K562 (cell line): ENCODE data around the gene TLR6. TPM values are rescaled to one million over a fixed set of nuclear protein-coding genes. Genes with fewer than 3 reads are reported as not detected.

Source experiments
- ATAC-seq: fragments of 200-7000 bp; cut with Tn5 transposase; 3 replicates; pipeline ENCODE4 v1.9.1; 2020; ENCODE audit warnings: moderate library complexity
- BruUV-seq: library from RNA; stranded (reverse); fragments of 400-500 nt; replicated peaks from 2 replicates; lab custom pipeline; 2021; lab: Mats Ljungman, UMichigan
- CTCF ChIA-PET: fragments of 300-600 bp; formaldehyde crosslinking; extraction: SDS; loops from one replicate; lab custom pipeline; 2021; ENCODE audit warnings: low intra/inter-chr PET ratio; lab: Yijun Ruan, JAX
- POLR2A ChIA-PET: fragments of 300-600, 350-650 bp; sonication (Branson Sonifier 250); formaldehyde crosslinking; extraction: SDS; loops from one replicate; lab custom pipeline; 2021; ENCODE audit warnings: antibody characterized with exemption, inconsistent platforms; lab: Yijun Ruan, JAX
- DNase-seq, 4 experiments: peaks; one replicate each; pipeline versions ENCODE4 v3.0.0 to v3.0.0-alpha.2; 2011 to 2018; ENCODE audit warnings: low spot score in 3 of 4, mixed read lengths in 3 of 4; ENCODE audit errors: extremely low read depth in 1 of 4
- FAIRE-seq: peaks from 2 replicates; lab custom pipeline; 2011; peaks lifted over from hg19 to GRCh38; lab: Jason Lieb, UNC
- H2AFZ ChIP-seq: 2 replicates; pipeline ENCODE4 v1.6.0; 2011; ENCODE audit warnings: low read depth, low read length, control low read depth, inconsistent platforms
- H3K27ac ChIP-seq: fragments of 200-600 bp; 3 replicates; pipeline ENCODE4 v1.8.0; 2011; ENCODE audit warnings: low read depth, mild to moderate bottlenecking, control low read depth, inconsistent platforms, low read length, moderate library complexity, mixed read lengths; ENCODE audit errors: extremely low read depth
- H3K27me3 ChIP-seq, 2 experiments: fragments of 300-600 bp in 1 of 2; 2 replicates in 1 of 2; 3 replicates in 1 of 2; pipeline versions ENCODE4 v1.6.0 to v1.8.0; 2011; ENCODE audit warnings: inconsistent platforms in 2 of 2, low read length in 2 of 2, mild to moderate bottlenecking in 1 of 2, mixed read lengths in 1 of 2, moderate library complexity in 1 of 2; ENCODE audit not compliant: control insufficient read depth in 2 of 2, insufficient read depth in 2 of 2
- H3K36me3 ChIP-seq: fragments of 300-600 bp; 3 replicates; pipeline ENCODE4 v1.8.0; 2011; ENCODE audit warnings: mild to moderate bottlenecking, low read length, inconsistent platforms; ENCODE audit not compliant: control insufficient read depth, insufficient read depth
- H3K4me1 ChIP-seq, 2 experiments: fragments of 200-600 bp in 1 of 2; replicated peaks in 1 of 2; 2 replicates in 1 of 2; 3 replicates in 1 of 2; pipeline versions ENCODE4 v1.5.1 to v1.8.0; 2011; ENCODE audit warnings: inconsistent platforms in 2 of 2, low read length in 2 of 2, mild to moderate bottlenecking in 1 of 2, mixed read lengths in 1 of 2, moderate library complexity in 1 of 2; ENCODE audit not compliant: control insufficient read depth in 2 of 2, insufficient read depth in 2 of 2
- H3K4me2 ChIP-seq: 2 replicates; pipeline ENCODE4 v1.6.1; 2011; ENCODE audit warnings: low read length, control low read depth, inconsistent platforms, mixed read lengths; ENCODE audit not compliant: insufficient read depth
- H3K4me3 ChIP-seq: fragments of 200-600 bp; sonication (generic), shearing (Covaris generic); 2 replicates; pipeline ENCODE4 v1.5.1; 2016; ENCODE audit warnings: control low read depth, inconsistent platforms
- H3K79me2 ChIP-seq: fragments of 200-600 bp; 3 replicates; pipeline ENCODE4 v1.8.0; 2011; ENCODE audit warnings: low read length, inconsistent platforms; ENCODE audit not compliant: control insufficient read depth, insufficient read depth
- H3K9ac ChIP-seq, 2 experiments: 2 replicates each; pipeline versions ENCODE4 v1.6.0 to v1.6.1; 2011; ENCODE audit warnings: low read depth in 2 of 2, low read length in 2 of 2, control low read depth in 1 of 2, inconsistent platforms in 1 of 2, mild to moderate bottlenecking in 1 of 2, mixed read lengths in 1 of 2; ENCODE audit not compliant: insufficient read depth in 1 of 2
- H3K9me1 ChIP-seq: one replicate; pipeline ENCODE4 v1.6.0; 2011; ENCODE audit warnings: inconsistent platforms, mild to moderate bottlenecking, low read length, moderate library complexity; ENCODE audit not compliant: control insufficient read depth, insufficient read depth
- H3K9me3 ChIP-seq: replicated peaks from 2 replicates; pipeline ENCODE4 v1.5.1; 2011; ENCODE audit warnings: low read depth, low read length, inconsistent platforms; ENCODE audit not compliant: control insufficient read depth, insufficient read depth
- H4K20me1 ChIP-seq: replicated peaks from 2 replicates; pipeline ENCODE4 v1.6.1; 2011; ENCODE audit warnings: low read length, inconsistent platforms, mixed read lengths; ENCODE audit not compliant: control insufficient read depth, insufficient read depth
- NCOA6 ChIP-seq: fragments of 450-650 bp; IDR thresholded peaks from 2 replicates; pipeline ENCODE4 v1.6.1; 2017; ENCODE audit warnings: mild to moderate bottlenecking
- TFAM ChIP-seq: fragments of 250-450 bp; sonication (Bioruptor Pico); conservative IDR thresholded peaks from 2 replicates; pipeline ENCODE4 v1.5.0; 2021; ENCODE audit warnings: mild to moderate bottlenecking, moderate library complexity
- ZKSCAN8 ChIP-seq: fragments of 200-800 bp; sonication (Bioruptor generic); IDR thresholded peaks from 2 replicates; pipeline ENCODE4 v1.6.1; 2016; ENCODE audit warnings: missing genetic modification characterization, missing compliant biosample characterization
- ZNF518B ChIP-seq: fragments of 250-450 bp; sonication (Bioruptor Pico); IDR thresholded peaks from 2 replicates; pipeline ENCODE4 v1.5.0; 2021; ENCODE audit warnings: mild to moderate bottlenecking, moderate library complexity
- WGBS: fragments of 100-300 bp; shearing (Covaris generic); methylation state at CpG from one replicate; pipeline ENCODE4 v1.1.6; 2016; ENCODE audit warnings: low coverage, mixed read lengths; ENCODE audit not compliant: insufficient coverage; ENCODE audit errors: missing lambda C conversion rate; 5-methylcytosine and 5-hydroxymethylcytosine counted together
- in situ Hi-C: fragments of 300-500 bp; cut with MboI; formaldehyde crosslinking; loops from 4 replicates; pipeline ENCODE4 v1.15.0; 2018; ENCODE audit warnings: inconsistent platforms, mixed read lengths
- intact Hi-C: fragments of 100-400 bp; cut with micrococcal nuclease; formaldehyde crosslinking; loops from 2 replicates; pipeline ENCODE4 v1.14.2; 2022
- polyA plus RNA-seq, 8 experiments: library from polyadenylated mRNA; depleted of rRNA in 4 of 8; stranded (reverse) in 5 of 8; unstranded in 3 of 8; fragments of >200 nt; fragmentation: Nextera tagmentation in 2 of 8; fragmentation: Illumina TruSeq in 1 of 8; extraction: Ambion mirVana in 2 of 8; extraction: Trizol in 1 of 8; gene quantifications; 2 replicates each; pipeline versions ENCODE4 v1.2.1 to v1.2.3, GENCODE V29; 2011 to 2014; ENCODE audit warnings: inconsistent platforms in 1 of 8, missing spikeins in 1 of 8
- total RNA-seq, 7 experiments: library from RNA; depleted of rRNA in 6 of 7; stranded (reverse); fragments of >200 nt in 6 of 7; fragmentation: Illumina TruSeq in 2 of 7; extraction: Trizol in 2 of 7; gene quantifications; 2 replicates each; pipeline versions ENCODE4 v1.2.1 to v1.2.3, GENCODE V29; 2011 to 2021; ENCODE audit warnings: low replicate concordance in 1 of 7
- TF ChIP-seq, protein P1 (sequence below): fragments of 150-350 bp; IDR thresholded peaks from 2 replicates; pipeline ENCODE4 v1.6.1; 2014; ENCODE audit warnings: low read depth, mild to moderate bottlenecking, low read length, borderline replicate concordance
- TF ChIP-seq, protein P2 (sequence below), 2 experiments: fragments of 450-650 bp in 1 of 2; IDR thresholded peaks; 2 replicates each; pipeline ENCODE4 v1.6.1; 2011 to 2017; ENCODE audit warnings: low read depth in 2 of 2, antibody characterized with exemption in 1 of 2, borderline replicate concordance in 1 of 2, low read length in 1 of 2, mild to moderate bottlenecking in 1 of 2, mixed read lengths in 1 of 2; ENCODE audit not compliant: control insufficient read depth in 1 of 2
- TF ChIP-seq, protein P3 (sequence below), 3 experiments: fragments of 200-800 bp in 1 of 3; sonication (Bioruptor generic) in 1 of 3; sonication (generic) in 1 of 3; formaldehyde crosslinking in 1 of 3; IDR thresholded peaks; 2 replicates each; pipeline versions ENCODE4 v1.6.1 to v1.8.0; 2016 to 2022; ENCODE audit warnings: mild to moderate bottlenecking in 2 of 3, missing compliant biosample characterization in 2 of 3, missing genetic modification characterization in 2 of 3, missing genetic modification reagents in 1 of 3

Gene TLR6
- total and polyA plus RNA-seq, 9 of the 15 experiments (the other 6 are each of a cell fraction or from before 2014, with no cell fraction given) = 0.08 to 1.9 (median 0.91) TPM

- Histone ChIP-seq H4K20me1 (no peaks in the 10 kb centered on the region), H3K79me2 (no peaks in the 10 kb centered on the region), H3K9me3 (peaks cover 2% of the 10 kb centered on the region), H3K9ac (no peak overlapping the region), H3K27ac (no peak overlapping the region), H3K4me3 (no peak overlapping the region), H2AFZ (no peak overlapping the region), H3K9me1 (no peaks in the 10 kb centered on the region), H3K4me2 (no peak overlapping the region), H3K27me3 (0 out of 5 replicates have a peak, but pooled peaks cover 3 to 6% of the 10 kb centered on the region in 2 experiments), H3K36me3 (no peaks in the 10 kb centered on the region), H3K4me1 (peaks cover 0 to 5% of the 10 kb centered on the region in 2 experiments; a peak in 1 of 5 replicates)
- DNase-seq (no peak), FAIRE-seq (no peak), ATAC-seq (no peak)
- CTCF ChIA-PET = no interaction called here
- in situ Hi-C loops (no loop called here), intact Hi-C loops (no loop called here)
- POLR2A ChIA-PET = interaction anchor here (1.2 kb wide), 1 partner anchor 16 kb away, joined by 3 read pairs; no protein-coding TSS in a partner anchor
- TF ChIP-seq ZNF518B (CRISPR knock-in tag) = no peak
- TF ChIP-seq NCOA6 = no peak
- no peak for TF ChIP-seq ZKSCAN8
- TF ChIP-seq, protein P1, sequence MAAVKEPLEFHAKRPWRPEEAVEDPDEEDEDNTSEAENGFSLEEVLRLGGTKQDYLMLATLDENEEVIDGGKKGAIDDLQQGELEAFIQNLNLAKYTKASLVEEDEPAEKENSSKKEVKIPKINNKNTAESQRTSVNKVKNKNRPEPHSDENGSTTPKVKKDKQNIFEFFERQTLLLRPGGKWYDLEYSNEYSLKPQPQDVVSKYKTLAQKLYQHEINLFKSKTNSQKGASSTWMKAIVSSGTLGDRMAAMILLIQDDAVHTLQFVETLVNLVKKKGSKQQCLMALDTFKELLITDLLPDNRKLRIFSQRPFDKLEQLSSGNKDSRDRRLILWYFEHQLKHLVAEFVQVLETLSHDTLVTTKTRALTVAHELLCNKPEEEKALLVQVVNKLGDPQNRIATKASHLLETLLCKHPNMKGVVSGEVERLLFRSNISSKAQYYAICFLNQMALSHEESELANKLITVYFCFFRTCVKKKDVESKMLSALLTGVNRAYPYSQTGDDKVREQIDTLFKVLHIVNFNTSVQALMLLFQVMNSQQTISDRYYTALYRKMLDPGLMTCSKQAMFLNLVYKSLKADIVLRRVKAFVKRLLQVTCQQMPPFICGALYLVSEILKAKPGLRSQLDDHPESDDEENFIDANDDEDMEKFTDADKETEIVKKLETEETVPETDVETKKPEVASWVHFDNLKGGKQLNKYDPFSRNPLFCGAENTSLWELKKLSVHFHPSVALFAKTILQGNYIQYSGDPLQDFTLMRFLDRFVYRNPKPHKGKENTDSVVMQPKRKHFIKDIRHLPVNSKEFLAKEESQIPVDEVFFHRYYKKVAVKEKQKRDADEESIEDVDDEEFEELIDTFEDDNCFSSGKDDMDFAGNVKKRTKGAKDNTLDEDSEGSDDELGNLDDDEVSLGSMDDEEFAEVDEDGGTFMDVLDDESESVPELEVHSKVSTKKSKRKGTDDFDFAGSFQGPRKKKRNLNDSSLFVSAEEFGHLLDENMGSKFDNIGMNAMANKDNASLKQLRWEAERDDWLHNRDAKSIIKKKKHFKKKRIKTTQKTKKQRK = no peak
- TF ChIP-seq, protein P2, sequence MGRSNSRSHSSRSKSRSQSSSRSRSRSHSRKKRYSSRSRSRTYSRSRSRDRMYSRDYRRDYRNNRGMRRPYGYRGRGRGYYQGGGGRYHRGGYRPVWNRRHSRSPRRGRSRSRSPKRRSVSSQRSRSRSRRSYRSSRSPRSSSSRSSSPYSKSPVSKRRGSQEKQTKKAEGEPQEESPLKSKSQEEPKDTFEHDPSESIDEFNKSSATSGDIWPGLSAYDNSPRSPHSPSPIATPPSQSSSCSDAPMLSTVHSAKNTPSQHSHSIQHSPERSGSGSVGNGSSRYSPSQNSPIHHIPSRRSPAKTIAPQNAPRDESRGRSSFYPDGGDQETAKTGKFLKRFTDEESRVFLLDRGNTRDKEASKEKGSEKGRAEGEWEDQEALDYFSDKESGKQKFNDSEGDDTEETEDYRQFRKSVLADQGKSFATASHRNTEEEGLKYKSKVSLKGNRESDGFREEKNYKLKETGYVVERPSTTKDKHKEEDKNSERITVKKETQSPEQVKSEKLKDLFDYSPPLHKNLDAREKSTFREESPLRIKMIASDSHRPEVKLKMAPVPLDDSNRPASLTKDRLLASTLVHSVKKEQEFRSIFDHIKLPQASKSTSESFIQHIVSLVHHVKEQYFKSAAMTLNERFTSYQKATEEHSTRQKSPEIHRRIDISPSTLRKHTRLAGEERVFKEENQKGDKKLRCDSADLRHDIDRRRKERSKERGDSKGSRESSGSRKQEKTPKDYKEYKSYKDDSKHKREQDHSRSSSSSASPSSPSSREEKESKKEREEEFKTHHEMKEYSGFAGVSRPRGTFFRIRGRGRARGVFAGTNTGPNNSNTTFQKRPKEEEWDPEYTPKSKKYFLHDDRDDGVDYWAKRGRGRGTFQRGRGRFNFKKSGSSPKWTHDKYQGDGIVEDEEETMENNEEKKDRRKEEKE (IDR thresholded peaks at IDR 0.05; ENCODE audit: borderline replicate concordance in 1 of 2, control insufficient read depth in 1 of 2, low read depth in 2 of 2, low read length in 1 of 2) = no peak
- no peak for TF ChIP-seq TFAM (CRISPR knock-in tag)
- TF ChIP-seq, protein P3, sequence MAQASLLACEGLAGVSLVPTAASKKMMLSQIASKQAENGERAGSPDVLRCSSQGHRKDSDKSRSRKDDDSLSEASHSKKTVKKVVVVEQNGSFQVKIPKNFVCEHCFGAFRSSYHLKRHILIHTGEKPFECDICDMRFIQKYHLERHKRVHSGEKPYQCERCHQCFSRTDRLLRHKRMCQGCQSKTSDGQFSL (CRISPR knock-in tag; IDR thresholded peaks at IDR 0.05) = no peak
- TF ChIP-seq, protein P3 (tag; IDR thresholded peaks at IDR 0.05) = no peak
- no TSS peak for BruUV-seq
- WGBS = 0% methylated on average over 3 of the region's 3 CpGs
These were observed 37.0 kb downstream of the TLR6 start for GRCh38 chr4:38819569-38819968.
